GM23338 (cell line): ENCODE data around the gene LTA4H.

Source experiments
- CREB1 ChIP-seq: fragments of 250-450 bp; sonication (Bioruptor Pico); IDR thresholded peaks from 2 replicates; pipeline ENCODE4 v1.5.0; 2020; ENCODE audit warnings: low read depth, mild to moderate bottlenecking, moderate library complexity
- CTCF ChIP-seq, 2 experiments: fragments of 200-600 bp in 1 of 2; sonication (generic) in 1 of 2; conservative IDR thresholded peaks; 2 replicates each; pipeline versions ENCODE4 v1.5.1 to v1.6.1; 2016 to 2017; ENCODE audit warnings: antibody characterized with exemption in 2 of 2, low read depth in 2 of 2, mild to moderate bottlenecking in 2 of 2, moderate library complexity in 1 of 2
- EZH2 ChIP-seq: fragments of 200-600 bp; sonication (generic); IDR thresholded peaks from one replicate; pipeline ENCODE4 v1.8.0; 2017; ENCODE audit warnings: antibody characterized with exemption, mild to moderate bottlenecking, low read depth; ENCODE audit not compliant: unreplicated experiment
- EZH2phosphoT487 ChIP-seq: fragments of 200-600 bp; sonication (generic); IDR thresholded peaks from one replicate; pipeline ENCODE4 v1.8.1; 2018; ENCODE audit warnings: antibody characterized with exemption; ENCODE audit not compliant: unreplicated experiment
- JUNB ChIP-seq: IDR thresholded peaks from one replicate; pipeline ENCODE4 v1.6.1; 2016; ENCODE audit warnings: antibody characterized with exemption; ENCODE audit not compliant: unreplicated experiment
- NANOG ChIP-seq: IDR thresholded peaks from 2 replicates; pipeline ENCODE4 v1.6.1; 2016; ENCODE audit warnings: antibody characterized with exemption, borderline replicate concordance
- POLR2AphosphoS5 ChIP-seq: IDR thresholded peaks from 2 replicates; pipeline ENCODE4 v1.6.1; 2016; ENCODE audit warnings: antibody characterized with exemption, low read depth
- STAT1 ChIP-seq: IDR thresholded peaks from one replicate; pipeline ENCODE4 v1.6.1; 2016; ENCODE audit warnings: antibody characterized with exemption; ENCODE audit not compliant: unreplicated experiment
- TF ChIP-seq, protein P1 (sequence below): IDR thresholded peaks from one replicate; pipeline ENCODE4 v1.6.1; 2018; ENCODE audit warnings: antibody characterized with exemption; ENCODE audit not compliant: unreplicated experiment

GRCh38 chr12:96028538-96028937 lies 6.8 kb downstream of the LTA4H start:
- no peak for TF ChIP-seq CTCF (conservative IDR thresholded peaks at IDR 0.05; ENCODE audit: low read depth in 2 of 2)
- no peak for TF ChIP-seq JUNB
- no peak for TF ChIP-seq CREB1 (CRISPR knock-in tag)
- TF ChIP-seq EZH2phosphoT487, result no peak
- TF ChIP-seq NANOG, result no peak
- TF ChIP-seq EZH2, result no peak
- no peak for TF ChIP-seq POLR2AphosphoS5
- TF ChIP-seq, protein P1, sequence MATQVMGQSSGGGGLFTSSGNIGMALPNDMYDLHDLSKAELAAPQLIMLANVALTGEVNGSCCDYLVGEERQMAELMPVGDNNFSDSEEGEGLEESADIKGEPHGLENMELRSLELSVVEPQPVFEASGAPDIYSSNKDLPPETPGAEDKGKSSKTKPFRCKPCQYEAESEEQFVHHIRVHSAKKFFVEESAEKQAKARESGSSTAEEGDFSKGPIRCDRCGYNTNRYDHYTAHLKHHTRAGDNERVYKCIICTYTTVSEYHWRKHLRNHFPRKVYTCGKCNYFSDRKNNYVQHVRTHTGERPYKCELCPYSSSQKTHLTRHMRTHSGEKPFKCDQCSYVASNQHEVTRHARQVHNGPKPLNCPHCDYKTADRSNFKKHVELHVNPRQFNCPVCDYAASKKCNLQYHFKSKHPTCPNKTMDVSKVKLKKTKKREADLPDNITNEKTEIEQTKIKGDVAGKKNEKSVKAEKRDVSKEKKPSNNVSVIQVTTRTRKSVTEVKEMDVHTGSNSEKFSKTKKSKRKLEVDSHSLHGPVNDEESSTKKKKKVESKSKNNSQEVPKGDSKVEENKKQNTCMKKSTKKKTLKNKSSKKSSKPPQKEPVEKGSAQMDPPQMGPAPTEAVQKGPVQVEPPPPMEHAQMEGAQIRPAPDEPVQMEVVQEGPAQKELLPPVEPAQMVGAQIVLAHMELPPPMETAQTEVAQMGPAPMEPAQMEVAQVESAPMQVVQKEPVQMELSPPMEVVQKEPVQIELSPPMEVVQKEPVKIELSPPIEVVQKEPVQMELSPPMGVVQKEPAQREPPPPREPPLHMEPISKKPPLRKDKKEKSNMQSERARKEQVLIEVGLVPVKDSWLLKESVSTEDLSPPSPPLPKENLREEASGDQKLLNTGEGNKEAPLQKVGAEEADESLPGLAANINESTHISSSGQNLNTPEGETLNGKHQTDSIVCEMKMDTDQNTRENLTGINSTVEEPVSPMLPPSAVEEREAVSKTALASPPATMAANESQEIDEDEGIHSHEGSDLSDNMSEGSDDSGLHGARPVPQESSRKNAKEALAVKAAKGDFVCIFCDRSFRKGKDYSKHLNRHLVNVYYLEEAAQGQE, result no peak
- no peak for TF ChIP-seq STAT1
